SK-N-SH treated with all-trans-retinoic acid at 6 μM for 48 hours (cell line): ENCODE measurements around the gene ALG14.

ENCODE experiments used
- CREB5 ChIP-seq: fragments of 250-450 bp; sonication (Bioruptor Pico); IDR thresholded peaks from 2 replicates; pipeline ENCODE4 v1.5.1; 2020; ENCODE audit warnings: low read depth, mild to moderate bottlenecking, moderate library complexity
- CSDC2 ChIP-seq: fragments of 250-450 bp; sonication (Bioruptor Pico); IDR thresholded peaks from 2 replicates; pipeline ENCODE4 v1.5.0; 2020; ENCODE audit warnings: mild to moderate bottlenecking, moderate library complexity
- CSRNP3 ChIP-seq: fragments of 250-450 bp; sonication (Bioruptor Pico); IDR thresholded peaks from 2 replicates; pipeline ENCODE4 v1.5.1; 2021; ENCODE audit warnings: mild to moderate bottlenecking, moderate library complexity
- OSR1 ChIP-seq: fragments of 250-450 bp; sonication (Bioruptor Pico); IDR thresholded peaks from 2 replicates; pipeline ENCODE4 v1.8.0; 2022; ENCODE audit warnings: moderate library complexity, mild to moderate bottlenecking, inconsistent platforms
- RARB ChIP-seq: fragments of 250-450 bp; sonication (Bioruptor Pico); IDR thresholded peaks from 2 replicates; pipeline ENCODE4 v1.8.0; 2021; ENCODE audit warnings: mild to moderate bottlenecking, moderate library complexity
- SNAI2 ChIP-seq: fragments of 250-450 bp; sonication (Bioruptor Pico); IDR thresholded peaks from 2 replicates; pipeline ENCODE4 v1.5.0; 2020; ENCODE audit warnings: mild to moderate bottlenecking, moderate library complexity
- TCF4 ChIP-seq: fragments of 250-450 bp; sonication (Bioruptor Pico); IDR thresholded peaks from 2 replicates; pipeline ENCODE4 v1.8.0; 2021; ENCODE audit warnings: mild to moderate bottlenecking, moderate library complexity, borderline replicate concordance
- TOX ChIP-seq: fragments of 250-450 bp; sonication (Bioruptor Pico); IDR thresholded peaks from 2 replicates; pipeline ENCODE4 v1.8.0; 2021; ENCODE audit warnings: mild to moderate bottlenecking, moderate library complexity, borderline replicate concordance
- ZFP3 ChIP-seq: fragments of 250-450 bp; sonication (Bioruptor Pico); IDR thresholded peaks from 2 replicates; pipeline ENCODE4 v1.5.0; 2020; ENCODE audit warnings: mild to moderate bottlenecking, moderate library complexity
- ZNF565 ChIP-seq: fragments of 450-650 bp; formaldehyde crosslinking; conservative IDR thresholded peaks from 2 replicates; pipeline ENCODE4 v1.5.0; 2020; ENCODE audit warnings: low read depth, mild to moderate bottlenecking, moderate library complexity

GRCh38 chr1:95069710-95070093, 3.0 kb downstream of the ALG14 start:
- TF ChIP-seq ZFP3 (CRISPR knock-in tag), result no peak
- TF ChIP-seq TCF4 (CRISPR knock-in tag), result no peak
- no peak for TF ChIP-seq RARB (CRISPR knock-in tag)
- no peak for TF ChIP-seq SNAI2 (CRISPR knock-in tag)
- TF ChIP-seq OSR1, result no peak
- no peak for TF ChIP-seq TOX (CRISPR knock-in tag)
- no peak for TF ChIP-seq CSDC2 (CRISPR knock-in tag)
- no peak for TF ChIP-seq CREB5 (CRISPR knock-in tag)
- TF ChIP-seq ZNF565 (CRISPR knock-in tag), result no peak
- no peak for TF ChIP-seq CSRNP3 (CRISPR knock-in tag)
